ENCODE data around the gene SGO2.

SGO2 gene

DNA sequence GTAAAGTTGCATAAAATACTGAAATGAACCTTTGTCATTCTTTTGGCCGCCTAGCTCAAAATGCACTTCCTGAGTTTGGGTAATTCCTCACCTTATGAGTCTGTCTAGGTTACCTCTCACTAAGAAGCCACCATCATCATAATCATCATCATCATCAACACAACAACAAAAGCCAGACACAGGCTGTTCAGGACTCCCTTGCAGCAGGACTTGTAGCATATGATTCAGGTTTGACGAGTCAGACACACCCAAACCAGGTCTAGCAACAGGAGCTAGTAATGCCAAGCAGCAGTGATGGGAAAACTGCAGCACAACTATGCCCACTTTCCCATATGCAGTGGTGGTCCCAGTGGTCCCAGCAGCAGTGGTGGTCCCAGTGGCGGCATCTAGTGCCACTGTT lies 2.8 kb upstream of the SGO2 start:
- TF ChIP-seq, protein P1, sequence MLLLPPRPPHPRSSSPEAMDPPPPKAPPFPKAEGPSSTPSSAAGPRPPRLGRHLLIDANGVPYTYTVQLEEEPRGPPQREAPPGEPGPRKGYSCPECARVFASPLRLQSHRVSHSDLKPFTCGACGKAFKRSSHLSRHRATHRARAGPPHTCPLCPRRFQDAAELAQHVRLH (tag by site-specific recombination; IDR thresholded peaks at IDR 0.05): no peak
- TF ChIP-seq SP2 (tag by site-specific recombination; IDR thresholded peaks at IDR 0.05): no peak
- ChIA-PET CTCF (interaction anchor here (0.5 to 1.1 kb wide), 2 partner anchors 8 to 550 kb away, joined by 4 read pairs; no protein-coding TSS in a partner anchor), POLR2A (no interaction called here)
- no peak overlapping the region for H3K4me3 ChIP-seq (ENCODE audit: low read depth, low read length)
- no peak overlapping the region for H3K27ac ChIP-seq (ENCODE audit: extremely low read depth, low read depth, low read length)
- H3K36me3 ChIP-seq (ENCODE audit: control insufficient read depth in 2 of 2, insufficient read depth in 1 of 2, low read length in 2 of 2): no peaks in the 10 kb centered on the region
- no peaks in the 10 kb centered on the region for H3K9me3 ChIP-seq (ENCODE audit: control insufficient read depth, insufficient read depth, low read depth, low read length)
- H3K4me1 ChIP-seq (ENCODE audit: control insufficient read depth, insufficient read depth, low read length): peaks cover 10% of the 10 kb centered on the region; the same call in 1 of the 2 replicates

DNA sequence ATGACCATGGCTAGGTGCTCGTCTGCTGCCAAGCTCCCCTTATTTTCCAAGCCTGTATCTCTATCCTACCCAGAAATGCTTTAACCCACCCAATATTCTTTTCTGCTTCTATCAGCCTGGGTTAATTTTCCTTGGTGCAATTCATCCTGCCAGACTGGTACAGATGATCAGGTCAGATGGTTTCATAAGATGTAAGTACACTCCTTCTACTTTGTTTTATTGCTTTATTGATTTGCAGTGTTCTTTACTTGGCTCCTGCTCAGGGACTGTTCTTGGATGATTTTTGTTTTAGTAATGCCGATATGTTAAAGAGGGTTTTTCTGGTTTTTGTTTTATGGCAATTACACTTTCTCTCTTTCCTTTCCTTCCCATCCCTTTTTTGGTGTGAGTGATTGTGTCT lies 2.4 kb upstream of the SGO2 start:
- Histone ChIP-seq H3K27ac (ENCODE audit: extremely low read depth, low read depth, low read length) (no peak overlapping the region), H3K9me3 (ENCODE audit: control insufficient read depth, insufficient read depth, low read depth, low read length) (no peaks in the 10 kb centered on the region), H3K4me1 (ENCODE audit: control insufficient read depth, insufficient read depth, low read length) (peaks cover 10% of the 10 kb centered on the region; the same call in 1 of the 2 replicates), H3K36me3 (ENCODE audit: control insufficient read depth in 2 of 2, insufficient read depth in 1 of 2, low read length in 2 of 2) (no peaks in the 10 kb centered on the region), H3K4me3 (ENCODE audit: low read depth, low read length) (no peak overlapping the region)
- ChIA-PET POLR2A (no interaction called here), CTCF (interaction anchor here (0.5 to 1.1 kb wide), 2 partner anchors 8 to 550 kb away, joined by 4 read pairs; no protein-coding TSS in a partner anchor)
- TF ChIP-seq BCL11B (tag by site-specific recombination; IDR thresholded peaks at IDR 0.05; ENCODE audit: low read depth) (no peak), ZNF394 (tag by site-specific recombination; IDR thresholded peaks at IDR 0.05; ENCODE audit: borderline replicate concordance) (no peak), TRIM28 (IDR thresholded peaks at IDR 0.05; ENCODE audit: borderline replicate concordance, low read length) (no peak), ZNF404 (tag by site-specific recombination; IDR thresholded peaks at IDR 0.05) (no peak), ZBTB20 (tag by site-specific recombination; IDR thresholded peaks at IDR 0.05) (no peak), TCF7L2 (IDR thresholded peaks at IDR 0.05; ENCODE audit: borderline replicate concordance, low read depth, low read length) (no peak), ZNF768 (tag by site-specific recombination; IDR thresholded peaks at IDR 0.05) (no peak), ZNF558 (tag by site-specific recombination; IDR thresholded peaks at IDR 0.05) (no peak), SALL2 (tag by site-specific recombination; IDR thresholded peaks at IDR 0.05; ENCODE audit: borderline replicate concordance) (no peak)
- TF ChIP-seq, protein P2, sequence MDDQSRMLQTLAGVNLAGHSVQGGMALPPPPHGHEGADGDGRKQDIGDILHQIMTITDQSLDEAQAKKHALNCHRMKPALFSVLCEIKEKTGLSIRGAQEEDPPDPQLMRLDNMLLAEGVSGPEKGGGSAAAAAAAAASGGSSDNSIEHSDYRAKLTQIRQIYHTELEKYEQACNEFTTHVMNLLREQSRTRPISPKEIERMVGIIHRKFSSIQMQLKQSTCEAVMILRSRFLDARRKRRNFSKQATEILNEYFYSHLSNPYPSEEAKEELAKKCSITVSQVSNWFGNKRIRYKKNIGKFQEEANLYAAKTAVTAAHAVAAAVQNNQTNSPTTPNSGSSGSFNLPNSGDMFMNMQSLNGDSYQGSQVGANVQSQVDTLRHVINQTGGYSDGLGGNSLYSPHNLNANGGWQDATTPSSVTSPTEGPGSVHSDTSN (CRISPR knock-in tag; IDR thresholded peaks at IDR 0.05): no peak
- TF ChIP-seq, protein P3, sequence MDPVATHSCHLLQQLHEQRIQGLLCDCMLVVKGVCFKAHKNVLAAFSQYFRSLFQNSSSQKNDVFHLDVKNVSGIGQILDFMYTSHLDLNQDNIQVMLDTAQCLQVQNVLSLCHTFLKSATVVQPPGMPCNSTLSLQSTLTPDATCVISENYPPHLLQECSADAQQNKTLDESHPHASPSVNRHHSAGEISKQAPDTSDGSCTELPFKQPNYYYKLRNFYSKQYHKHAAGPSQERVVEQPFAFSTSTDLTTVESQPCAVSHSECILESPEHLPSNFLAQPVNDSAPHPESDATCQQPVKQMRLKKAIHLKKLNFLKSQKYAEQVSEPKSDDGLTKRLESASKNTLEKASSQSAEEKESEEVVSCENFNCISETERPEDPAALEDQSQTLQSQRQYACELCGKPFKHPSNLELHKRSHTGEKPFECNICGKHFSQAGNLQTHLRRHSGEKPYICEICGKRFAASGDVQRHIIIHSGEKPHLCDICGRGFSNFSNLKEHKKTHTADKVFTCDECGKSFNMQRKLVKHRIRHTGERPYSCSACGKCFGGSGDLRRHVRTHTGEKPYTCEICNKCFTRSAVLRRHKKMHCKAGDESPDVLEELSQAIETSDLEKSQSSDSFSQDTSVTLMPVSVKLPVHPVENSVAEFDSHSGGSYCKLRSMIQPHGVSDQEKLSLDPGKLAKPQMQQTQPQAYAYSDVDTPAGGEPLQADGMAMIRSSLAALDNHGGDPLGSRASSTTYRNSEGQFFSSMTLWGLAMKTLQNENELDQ (tag by site-specific recombination; IDR thresholded peaks at IDR 0.05; ENCODE audit: low read depth): no peak

DNA sequence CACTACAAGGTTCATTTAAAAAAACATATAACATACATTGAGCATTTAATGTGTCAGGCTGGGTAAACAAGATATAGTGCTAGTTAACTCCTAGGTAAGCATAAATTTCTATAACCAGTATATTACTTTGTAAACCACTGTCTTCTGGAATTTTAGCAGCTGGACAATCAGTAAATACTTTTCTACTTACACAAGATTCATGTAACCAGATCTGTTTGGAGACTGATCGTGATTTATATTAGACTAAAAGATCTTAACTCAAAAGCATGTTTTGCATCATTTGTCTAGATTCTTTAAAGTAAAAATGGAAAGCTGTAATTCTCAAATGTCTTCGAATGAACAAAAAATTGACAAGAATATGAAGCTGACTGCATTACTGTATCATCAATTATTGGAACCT lies 941 bp upstream of the SGO2 start:
- POLR2A ChIA-PET: interaction anchor here (1.3 kb wide), 1 partner anchor 18 kb away, joined by 3 read pairs; no protein-coding TSS in a partner anchor
- no peak overlapping the region for H3K4me3 ChIP-seq (ENCODE audit: low read depth, low read length)

DNA sequence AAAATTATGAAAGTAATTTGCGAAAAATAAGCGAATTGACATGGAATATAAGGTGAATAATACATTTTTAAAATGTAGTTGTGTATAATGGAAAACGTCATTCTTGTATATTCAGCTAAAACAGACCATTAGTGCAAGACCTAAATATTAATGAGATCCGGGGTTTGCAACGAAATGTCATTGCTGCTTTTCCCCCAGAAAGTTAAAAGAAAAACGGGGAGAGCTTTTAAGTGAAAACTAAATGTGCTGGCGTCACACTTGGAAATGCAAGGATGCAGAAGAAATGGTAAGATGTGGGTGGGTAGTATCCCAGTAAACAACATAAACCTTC lies 491 bp upstream of the SGO2 start:
- H3K4me1 ChIP-seq (ENCODE audit: control insufficient read depth, insufficient read depth, low read length): peaks cover 10% of the 10 kb centered on the region; the same call in 1 of the 2 replicates
- H3K36me3 ChIP-seq (ENCODE audit: control insufficient read depth in 2 of 2, insufficient read depth in 1 of 2, low read length in 2 of 2): no peaks in the 10 kb centered on the region
- peak overlapping the region; percentile 89 for H3K4me3 ChIP-seq (ENCODE audit: low read depth, low read length)
- POLR2A ChIA-PET: interaction anchor here (1.3 kb wide), 1 partner anchor 18 kb away, joined by 3 read pairs; no protein-coding TSS in a partner anchor
- no peak overlapping the region for H3K27ac ChIP-seq (ENCODE audit: extremely low read depth, low read depth, low read length)
- CTCF ChIA-PET: interaction anchor here (0.9 to 1.0 kb wide), 2 partner anchors 8 to 187 kb away, joined by 3 read pairs; no protein-coding TSS in a partner anchor
- no peaks in the 10 kb centered on the region for H3K9me3 ChIP-seq (ENCODE audit: control insufficient read depth, insufficient read depth, low read depth, low read length)
- TF ChIP-seq, protein P4, sequence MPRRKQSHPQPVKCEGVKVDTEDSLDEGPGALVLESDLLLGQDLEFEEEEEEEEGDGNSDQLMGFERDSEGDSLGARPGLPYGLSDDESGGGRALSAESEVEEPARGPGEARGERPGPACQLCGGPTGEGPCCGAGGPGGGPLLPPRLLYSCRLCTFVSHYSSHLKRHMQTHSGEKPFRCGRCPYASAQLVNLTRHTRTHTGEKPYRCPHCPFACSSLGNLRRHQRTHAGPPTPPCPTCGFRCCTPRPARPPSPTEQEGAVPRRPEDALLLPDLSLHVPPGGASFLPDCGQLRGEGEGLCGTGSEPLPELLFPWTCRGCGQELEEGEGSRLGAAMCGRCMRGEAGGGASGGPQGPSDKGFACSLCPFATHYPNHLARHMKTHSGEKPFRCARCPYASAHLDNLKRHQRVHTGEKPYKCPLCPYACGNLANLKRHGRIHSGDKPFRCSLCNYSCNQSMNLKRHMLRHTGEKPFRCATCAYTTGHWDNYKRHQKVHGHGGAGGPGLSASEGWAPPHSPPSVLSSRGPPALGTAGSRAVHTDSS (tag by site-specific recombination; IDR thresholded peaks at IDR 0.05): no peak
- TF ChIP-seq ZNF138 (tag by site-specific recombination; IDR thresholded peaks at IDR 0.05; ENCODE audit: borderline replicate concordance): no peak
- no peak for TF ChIP-seq OVOL3 (tag by site-specific recombination; IDR thresholded peaks at IDR 0.05)
- TF ChIP-seq, protein P5, sequence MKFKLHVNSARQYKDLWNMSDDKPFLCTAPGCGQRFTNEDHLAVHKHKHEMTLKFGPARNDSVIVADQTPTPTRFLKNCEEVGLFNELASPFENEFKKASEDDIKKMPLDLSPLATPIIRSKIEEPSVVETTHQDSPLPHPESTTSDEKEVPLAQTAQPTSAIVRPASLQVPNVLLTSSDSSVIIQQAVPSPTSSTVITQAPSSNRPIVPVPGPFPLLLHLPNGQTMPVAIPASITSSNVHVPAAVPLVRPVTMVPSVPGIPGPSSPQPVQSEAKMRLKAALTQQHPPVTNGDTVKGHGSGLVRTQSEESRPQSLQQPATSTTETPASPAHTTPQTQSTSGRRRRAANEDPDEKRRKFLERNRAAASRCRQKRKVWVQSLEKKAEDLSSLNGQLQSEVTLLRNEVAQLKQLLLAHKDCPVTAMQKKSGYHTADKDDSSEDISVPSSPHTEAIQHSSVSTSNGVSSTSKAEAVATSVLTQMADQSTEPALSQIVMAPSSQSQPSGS (tag by site-specific recombination; IDR thresholded peaks at IDR 0.05; ENCODE audit: low read depth): no peak
- TF ChIP-seq, protein P6, sequence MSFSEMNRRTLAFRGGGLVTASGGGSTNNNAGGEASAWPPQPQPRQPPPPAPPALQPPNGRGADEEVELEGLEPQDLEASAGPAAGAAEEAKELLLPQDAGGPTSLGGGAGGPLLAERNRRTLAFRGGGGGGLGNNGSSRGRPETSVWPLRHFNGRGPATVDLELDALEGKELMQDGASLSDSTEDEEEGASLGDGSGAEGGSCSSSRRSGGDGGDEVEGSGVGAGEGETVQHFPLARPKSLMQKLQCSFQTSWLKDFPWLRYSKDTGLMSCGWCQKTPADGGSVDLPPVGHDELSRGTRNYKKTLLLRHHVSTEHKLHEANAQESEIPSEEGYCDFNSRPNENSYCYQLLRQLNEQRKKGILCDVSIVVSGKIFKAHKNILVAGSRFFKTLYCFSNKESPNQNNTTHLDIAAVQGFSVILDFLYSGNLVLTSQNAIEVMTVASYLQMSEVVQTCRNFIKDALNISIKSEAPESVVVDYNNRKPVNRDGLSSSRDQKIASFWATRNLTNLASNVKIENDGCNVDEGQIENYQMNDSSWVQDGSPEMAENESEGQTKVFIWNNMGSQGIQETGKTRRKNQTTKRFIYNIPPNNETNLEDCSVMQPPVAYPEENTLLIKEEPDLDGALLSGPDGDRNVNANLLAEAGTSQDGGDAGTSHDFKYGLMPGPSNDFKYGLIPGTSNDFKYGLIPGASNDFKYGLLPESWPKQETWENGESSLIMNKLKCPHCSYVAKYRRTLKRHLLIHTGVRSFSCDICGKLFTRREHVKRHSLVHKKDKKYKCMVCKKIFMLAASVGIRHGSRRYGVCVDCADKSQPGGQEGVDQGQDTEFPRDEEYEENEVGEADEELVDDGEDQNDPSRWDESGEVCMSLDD (tag by site-specific recombination; IDR thresholded peaks at IDR 0.05): no peak

More for the DNA sequence above, 941 bp upstream of the SGO2 start:
- no peak overlapping the region for H3K27ac ChIP-seq (ENCODE audit: extremely low read depth, low read depth, low read length)
- no peaks in the 10 kb centered on the region for H3K36me3 ChIP-seq (ENCODE audit: control insufficient read depth in 2 of 2, insufficient read depth in 1 of 2, low read length in 2 of 2)
- peaks cover 10% of the 10 kb centered on the region; the same call in 1 of the 2 replicates for H3K4me1 ChIP-seq (ENCODE audit: control insufficient read depth, insufficient read depth, low read length)
- H3K9me3 ChIP-seq (ENCODE audit: control insufficient read depth, insufficient read depth, low read depth, low read length): no peaks in the 10 kb centered on the region
- no peak for TF ChIP-seq WT1 (tag by site-specific recombination; IDR thresholded peaks at IDR 0.05)
- CTCF ChIA-PET: interaction anchor here (0.7 kb wide), 1 partner anchor 75 kb away, joined by 3 read pairs; no protein-coding TSS in a partner anchor
